H54 (cell line): ENCODE results near the gene HS1BP3.

Experiments
- DNase-seq: peaks from one replicate; pipeline ENCODE4 v3.0.0; 2011; ENCODE audit warnings: low spot score, mixed read lengths; ENCODE audit not compliant: insufficient read length
- FAIRE-seq: peaks from 3 replicates; lab custom pipeline; 2011; peaks lifted over from hg19 to GRCh38; lab: Jason Lieb, UNC
- POLR2A ChIP-seq: IDR thresholded peaks from 2 replicates; pipeline ENCODE4 v1.6.1; 2011; ENCODE audit warnings: low read depth, mild to moderate bottlenecking, low read length

The HS1BP3 gene

DNA sequence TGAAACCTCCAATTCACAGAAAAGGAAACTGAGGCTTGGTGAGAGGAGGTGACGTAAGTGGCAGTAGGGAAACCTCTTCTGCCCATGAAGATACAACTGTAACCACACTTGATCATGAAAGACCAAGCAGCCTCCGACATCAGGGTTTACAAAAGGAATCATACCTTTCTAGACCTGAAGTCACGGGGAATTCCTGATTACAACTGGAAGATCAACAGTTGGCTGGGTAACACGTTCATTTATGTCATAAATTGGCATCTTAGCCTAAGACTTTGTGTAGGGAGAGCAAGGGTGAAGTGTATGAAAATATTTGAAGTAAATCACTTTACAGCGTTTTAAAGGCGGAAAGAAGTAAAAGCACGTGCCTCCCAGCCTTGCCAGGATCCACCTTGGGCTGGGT, 922 bp downstream of the HS1BP3 start:
- FAIRE-seq (no peak), DNase-seq (no peak)
- TF ChIP-seq POLR2A: no peak

GRCh38 chr2:20649576-20649975, 1.3 kb downstream of the HS1BP3 start:
- no peak for TF ChIP-seq POLR2A
- no peak for DNase-seq
- FAIRE-seq: no peak

DNA sequence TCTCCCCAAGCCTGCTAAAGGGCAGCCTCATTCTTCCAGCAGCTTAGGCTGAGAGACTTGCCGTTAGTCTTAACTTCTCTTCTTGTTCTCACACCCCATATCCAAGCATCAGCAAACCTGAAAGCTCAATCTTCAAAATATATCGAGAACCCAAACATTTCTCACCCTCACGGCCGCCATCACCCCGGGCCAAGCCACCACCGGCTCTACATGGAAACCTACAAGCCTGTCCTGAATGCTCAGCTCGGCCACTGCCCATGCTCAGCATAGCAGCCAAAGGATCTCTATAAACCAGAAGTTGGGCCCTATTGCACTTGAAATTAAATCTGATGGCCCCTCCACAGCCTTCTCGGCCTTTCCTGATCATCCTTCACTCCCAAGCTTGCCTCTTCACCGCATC, 2.1 kb downstream of the HS1BP3 start:
- TF ChIP-seq POLR2A: no peak
- DNase-seq: no peak
- FAIRE-seq: no peak

DNA sequence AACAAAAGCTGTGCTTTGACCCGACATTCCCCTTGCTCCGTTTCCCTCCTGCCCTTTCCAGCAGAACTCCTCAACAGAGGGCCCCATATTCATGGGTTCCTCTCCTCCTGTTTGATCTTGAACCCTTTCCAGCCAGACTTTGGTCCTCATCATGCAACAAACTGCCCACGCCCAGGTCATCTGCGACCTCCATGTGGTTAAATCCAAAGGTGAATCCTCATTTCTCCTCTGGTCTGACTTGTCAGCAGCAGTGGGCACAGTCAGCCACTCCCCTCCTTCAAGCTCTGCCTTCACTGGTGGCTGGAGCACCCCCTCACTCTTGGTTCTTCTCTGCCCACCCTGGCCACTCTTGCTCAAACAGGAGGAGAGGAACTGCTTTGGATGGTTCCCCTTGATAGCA, 2.7 kb downstream of the HS1BP3 start:
- no peak for DNase-seq
- no peak for FAIRE-seq
- TF ChIP-seq POLR2A: no peak

GRCh38 chr2:20647738-20648137, 3.2 kb downstream of the HS1BP3 start:
- DNase-seq (no peak), FAIRE-seq (no peak)

GRCh38 chr2:20647211-20647610, 3.7 kb downstream of the HS1BP3 start:
- FAIRE-seq (no peak), DNase-seq (no peak)
- TF ChIP-seq POLR2A: no peak

More at GRCh38 chr2:20647738-20648137, 3.2 kb downstream of the HS1BP3 start:
- TF ChIP-seq POLR2A: no peak

DNA sequence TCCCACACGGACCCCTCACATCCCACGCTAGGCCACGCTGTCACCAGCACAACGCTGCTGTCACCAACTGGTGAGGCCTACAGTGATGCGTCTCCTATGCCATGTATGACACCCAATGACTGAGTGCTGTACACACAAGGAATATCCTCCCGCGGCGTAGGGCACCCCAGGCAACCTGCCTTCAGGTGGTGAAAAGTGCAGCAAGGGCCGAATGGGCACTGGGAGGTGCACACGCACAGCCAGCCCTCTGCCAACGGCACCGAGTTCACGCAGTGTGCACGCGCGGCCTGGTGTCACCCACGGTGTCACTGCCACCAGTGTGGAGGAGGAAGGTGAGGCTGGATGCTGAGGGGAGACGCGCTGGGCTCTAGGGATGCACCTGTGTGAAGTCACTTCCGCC, 4.5 kb downstream of the HS1BP3 start:
- DNase-seq: no peak
- TF ChIP-seq POLR2A: no peak
- FAIRE-seq: no peak

- no peak for DNase-seq
- FAIRE-seq: no peak
- TF ChIP-seq POLR2A: no peak
Measured at GRCh38 chr2:20645761-20646160, 5.1 kb downstream of the HS1BP3 start.

GRCh38 chr2:20645301-20645701, 5.6 kb downstream of the HS1BP3 start:
- no peak for FAIRE-seq
- TF ChIP-seq POLR2A: no peak
- no peak for DNase-seq

DNA sequence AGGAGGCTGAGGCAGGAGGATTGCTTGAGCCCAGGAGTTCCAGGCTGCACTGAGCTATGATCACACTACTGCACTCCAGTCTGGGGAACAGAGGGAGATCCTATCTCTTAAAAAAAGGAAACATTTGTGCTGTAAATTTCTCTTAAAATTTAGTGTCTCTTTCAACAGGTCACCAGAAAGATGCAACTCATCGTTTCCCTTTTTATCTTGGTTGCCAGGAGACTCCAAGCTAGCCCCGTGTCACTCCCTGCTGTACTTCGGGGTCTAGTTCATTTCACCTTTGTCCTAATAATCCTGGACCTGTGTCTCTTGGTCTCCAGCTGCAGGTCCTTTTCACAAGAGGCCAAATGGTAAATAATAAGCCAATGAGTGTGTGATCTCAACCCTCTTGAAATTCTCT, 7.1 kb downstream of the HS1BP3 start:
- no peak for DNase-seq
- no peak for TF ChIP-seq POLR2A
- FAIRE-seq: no peak

GRCh38 chr2:20643060-20643459, 7.8 kb downstream of the HS1BP3 start:
- DNase-seq (no peak), FAIRE-seq (no peak)
- TF ChIP-seq POLR2A: no peak

GRCh38 chr2:20642055-20642971, 8.6 kb downstream of the HS1BP3 start:
- DNase-seq (peak; percentile 87), FAIRE-seq (no peak)
- TF ChIP-seq POLR2A: no peak

GRCh38 chr2:20641123-20641985, 9.5 kb downstream of the HS1BP3 start:
- FAIRE-seq (no peak), DNase-seq (peak; percentile 71)

DNA sequence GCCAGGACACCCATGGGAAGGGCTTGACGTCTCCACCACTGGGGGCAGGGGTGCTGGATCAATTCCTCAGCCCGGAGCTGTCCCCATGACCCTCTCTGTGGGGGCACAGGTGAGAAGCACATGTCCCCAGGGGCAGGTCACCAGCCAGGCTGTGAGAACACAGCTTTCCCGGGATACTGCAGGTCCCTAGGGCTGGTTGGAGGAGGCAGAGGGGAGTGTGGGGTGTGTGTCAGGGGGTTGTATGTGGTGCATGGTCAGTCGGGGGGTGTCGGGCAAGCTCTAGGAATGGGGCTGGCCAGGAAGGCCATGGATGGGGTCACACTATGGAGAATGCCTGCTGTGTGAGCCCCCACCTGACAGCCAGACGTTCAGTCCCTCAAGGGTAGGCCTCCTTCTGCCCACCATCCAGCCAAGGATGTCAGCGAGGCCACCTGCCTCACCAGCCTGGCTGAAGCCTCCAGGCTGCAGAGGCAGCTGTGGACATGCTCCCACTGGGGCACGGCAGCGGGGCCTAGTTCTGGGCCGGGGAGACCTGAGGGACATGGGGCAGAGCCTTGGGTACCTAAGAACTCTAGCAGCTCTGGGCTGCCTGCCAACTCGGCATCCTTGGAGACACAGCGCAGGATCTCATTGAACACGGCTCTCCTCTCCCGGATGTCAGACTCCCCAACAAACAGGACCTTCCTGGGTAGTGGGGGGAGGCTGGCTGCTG, 10.3 kb downstream of the HS1BP3 start:
- DNase-seq (no peak), FAIRE-seq (no peak)
- TF ChIP-seq POLR2A: no peak

More at GRCh38 chr2:20641123-20641985, 9.5 kb downstream of the HS1BP3 start:
- no peak for TF ChIP-seq POLR2A
